Keratinocyte (primary cell): Measurements from ENCODE around the gene BICD1.

Experiments
- CTCF ChIP-seq, 3 experiments: IDR thresholded peaks in 1 of 3; conservative IDR thresholded peaks in 1 of 3; optimal IDR thresholded peaks in 1 of 3; 2 replicates in 2 of 3; 3 replicates in 1 of 3; pipeline versions ENCODE3 to v1.5.1; 2011; ENCODE audit warnings: low read length in 3 of 3, mild to moderate bottlenecking in 3 of 3, moderate library complexity in 2 of 3, control low read depth in 1 of 3, inconsistent platforms in 1 of 3; ENCODE audit not compliant: insufficient read depth in 2 of 3; ENCODE audit errors: extremely low read depth in 1 of 3
- EZH2 ChIP-seq: IDR thresholded peaks from one replicate; pipeline ENCODE4 v1.6.1; 2012; ENCODE audit warnings: inconsistent platforms, mild to moderate bottlenecking, low read length, moderate library complexity

GRCh38 chr12:32281098-32281497 lies 174.5 kb downstream of the BICD1 start:
- no peak for TF ChIP-seq CTCF (optimal IDR thresholded peaks at IDR 0.05 in 1 of 3, IDR thresholded peaks at IDR 0.05 in 1 of 3, conservative IDR thresholded peaks at IDR 0.05 in 1 of 3; ENCODE audit: extremely low read depth in 1 of 3, insufficient read depth in 2 of 3, low read length in 3 of 3)
- no peak for TF ChIP-seq EZH2
